ENCODE measurements around the gene TRPV4. TPM values are rescaled to one million over a fixed set of nuclear protein-coding genes. Genes with fewer than 3 reads are reported as not detected.

Gene TRPV4
- polyA plus RNA-seq, 1 donor from 2014 or later: not detected

DNA sequence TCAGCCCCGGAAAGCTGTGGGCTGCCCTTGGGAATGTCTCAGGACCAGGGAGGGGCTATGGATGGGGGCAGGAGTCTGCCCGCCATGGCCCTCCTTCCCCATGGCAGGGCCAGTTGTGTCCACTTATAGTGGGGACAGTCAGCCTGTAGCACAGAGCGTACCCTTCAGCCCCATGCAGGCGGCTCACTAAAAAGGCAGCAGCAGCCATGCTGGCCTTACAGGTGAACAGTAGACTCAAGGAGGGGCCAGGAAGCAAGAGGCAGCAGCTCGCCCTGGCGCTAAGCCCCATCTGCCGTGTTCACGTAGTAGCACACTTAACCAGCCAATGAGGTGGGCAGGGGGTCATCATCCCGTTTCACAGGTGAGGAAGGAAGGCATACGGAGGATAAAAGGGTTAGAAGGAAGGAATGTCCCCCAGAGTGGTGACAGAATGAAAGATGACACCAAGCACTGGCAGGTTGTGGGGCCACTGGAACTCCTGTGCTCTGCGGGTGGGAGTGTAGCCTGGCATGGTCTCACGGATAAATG, 66.9 kb downstream of the TRPV4 start:
- Histone ChIP-seq H3K27ac (ENCODE audit: low read length) (no peak overlapping the region), H4K20me1 (ENCODE audit: insufficient read depth) (no peaks in the 10 kb centered on the region)
- no peak for TF ChIP-seq RAD21 (conservative IDR thresholded peaks at IDR 0.05)
- no peak for TF ChIP-seq EZH2 (IDR thresholded peaks at IDR 0.05; ENCODE audit: borderline replicate concordance, insufficient read depth, low read length, poor library complexity, severe bottlenecking)
- TF ChIP-seq POLR2AphosphoS5 (IDR thresholded peaks at IDR 0.05): no peak
- TF ChIP-seq SMC3 (conservative IDR thresholded peaks at IDR 0.05; ENCODE audit: poor library complexity): no peak
- TF ChIP-seq EP300 (conservative IDR thresholded peaks at IDR 0.05; ENCODE audit: poor library complexity, severe bottlenecking): no peak
- TF ChIP-seq MXI1 (conservative IDR thresholded peaks at IDR 0.05; ENCODE audit: poor library complexity, severe bottlenecking): no peak
- no peak for TF ChIP-seq CTCF (IDR thresholded peaks at IDR 0.05; ENCODE audit: poor library complexity, severe bottlenecking)
- no peak for TF ChIP-seq REST (IDR thresholded peaks at IDR 0.05; ENCODE audit: borderline replicate concordance)
- no peak for TF ChIP-seq TAF1 (IDR thresholded peaks at IDR 0.05; ENCODE audit: low read depth)

DNA sequence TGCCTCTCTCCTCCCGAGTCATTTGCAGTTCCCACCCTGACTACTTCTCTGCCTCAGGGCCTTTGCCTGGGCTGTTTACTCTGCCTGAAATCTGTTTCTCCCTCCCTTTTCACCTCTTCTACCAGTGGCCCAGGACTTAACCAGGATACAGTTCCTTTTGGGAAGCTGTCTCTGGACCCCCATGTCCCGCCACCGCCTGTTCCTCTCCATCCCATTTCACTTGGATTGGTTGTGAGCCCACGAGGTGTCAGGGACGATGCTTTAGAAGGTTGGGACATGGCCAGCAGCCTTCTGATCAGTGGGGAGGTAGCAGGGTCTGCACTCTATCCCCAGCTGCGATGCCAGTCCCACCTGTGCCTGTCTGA, 67.8 kb downstream of the TRPV4 start:
- H3K79me2 ChIP-seq (replicated peaks; ENCODE audit: insufficient read depth, low read length): peaks cover 3% of the 10 kb centered on the region
- TF ChIP-seq POLR2AphosphoS5 (IDR thresholded peaks at IDR 0.05) (no peak), TAF1 (IDR thresholded peaks at IDR 0.05; ENCODE audit: low read depth) (no peak), EZH2 (IDR thresholded peaks at IDR 0.05; ENCODE audit: borderline replicate concordance, insufficient read depth, low read length, poor library complexity, severe bottlenecking) (no peak), EP300 (conservative IDR thresholded peaks at IDR 0.05; ENCODE audit: poor library complexity, severe bottlenecking) (no peak), SMC3 (conservative IDR thresholded peaks at IDR 0.05; ENCODE audit: poor library complexity) (no peak), REST (IDR thresholded peaks at IDR 0.05; ENCODE audit: borderline replicate concordance) (no peak), CTCF (IDR thresholded peaks at IDR 0.05; ENCODE audit: poor library complexity, severe bottlenecking) (no peak), MXI1 (conservative IDR thresholded peaks at IDR 0.05; ENCODE audit: poor library complexity, severe bottlenecking) (no peak), RAD21 (conservative IDR thresholded peaks at IDR 0.05) (no peak)
- no peaks in the 10 kb centered on the region for H4K20me1 ChIP-seq (ENCODE audit: insufficient read depth)
- H3K9me2 ChIP-seq (ENCODE audit: insufficient read depth, low read length): no peaks in the 10 kb centered on the region
- no peaks in the 10 kb centered on the region for H3K36me3 ChIP-seq (ENCODE audit: insufficient read depth, low read length)
- no peak overlapping the region for H3K4me2 ChIP-seq (ENCODE audit: low read length)
- H3K9ac ChIP-seq (ENCODE audit: low read length): no peak overlapping the region
- H3K27ac ChIP-seq (ENCODE audit: low read length): no peak overlapping the region
- no peaks in the 10 kb centered on the region for H3F3A ChIP-seq (ENCODE audit: insufficient read depth, low read length, poor library complexity, severe bottlenecking)
- H2AFZ ChIP-seq (ENCODE audit: low read depth, low read length): no peak overlapping the region
- H3K9me3 ChIP-seq (ENCODE audit: low read length): no peaks in the 10 kb centered on the region
- no peak overlapping the region for H3K4me3 ChIP-seq (ENCODE audit: low read length)
- H3K27me3 ChIP-seq (ENCODE audit: insufficient read depth, low read depth, low read length): no peaks in the 10 kb centered on the region

More for the DNA sequence above, 66.9 kb downstream of the TRPV4 start:
- no peak overlapping the region for H3K4me2 ChIP-seq (ENCODE audit: low read length)
- H3K36me3 ChIP-seq (ENCODE audit: insufficient read depth, low read length): no peaks in the 10 kb centered on the region
- no peaks in the 10 kb centered on the region for H3K27me3 ChIP-seq (ENCODE audit: insufficient read depth, low read depth, low read length)
- no peak overlapping the region for H3K4me3 ChIP-seq (ENCODE audit: low read length)
- H3K9ac ChIP-seq (ENCODE audit: low read length): no peak overlapping the region
- peaks cover 2% of the 10 kb centered on the region for H3K79me2 ChIP-seq (replicated peaks; ENCODE audit: insufficient read depth, low read length)
- H3K9me2 ChIP-seq (ENCODE audit: insufficient read depth, low read length): no peaks in the 10 kb centered on the region
- no peaks in the 10 kb centered on the region for H3F3A ChIP-seq (ENCODE audit: insufficient read depth, low read length, poor library complexity, severe bottlenecking)
- H3K9me3 ChIP-seq (ENCODE audit: low read length): no peaks in the 10 kb centered on the region
- no peak overlapping the region for H2AFZ ChIP-seq (ENCODE audit: low read depth, low read length)
